ENCODE measurements around the gene ALOX5AP.

The ALOX5AP gene

GRCh38 chr13:30715372-30715756 is 20.0 kb upstream of the ALOX5AP start:
- DNase-seq, result no peak

GRCh38 chr13:30715837-30716236 is 19.5 kb upstream of the ALOX5AP start:
- no peak for DNase-seq

GRCh38 chr13:30718661-30719524 is 16.4 kb upstream of the ALOX5AP start:
- DNase-seq, result no peak

- DNase-seq, result no peak
These were observed 15.8 kb upstream of the ALOX5AP start for GRCh38 chr13:30719525-30719914.

- no peak for DNase-seq
These were observed 15.0 kb upstream of the ALOX5AP start for GRCh38 chr13:30720172-30720869.

- DNase-seq, result no peak
These were observed 13.4 kb upstream of the ALOX5AP start for GRCh38 chr13:30721936-30722335.

- no peak for DNase-seq
These were observed 13.0 kb upstream of the ALOX5AP start for GRCh38 chr13:30722361-30722760.

- DNase-seq, result no peak
These were observed 10.6 kb upstream of the ALOX5AP start for GRCh38 chr13:30724778-30725177.

GRCh38 chr13:30725326-30726085 is 9.8 kb upstream of the ALOX5AP start:
- no peak for DNase-seq

- no peak for DNase-seq
These were observed 9.2 kb upstream of the ALOX5AP start for GRCh38 chr13:30726192-30726591.

GRCh38 chr13:30727491-30728355 is 7.6 kb upstream of the ALOX5AP start:
- no peak for DNase-seq

GRCh38 chr13:30729801-30730200 is 5.5 kb upstream of the ALOX5AP start:
- DNase-seq, result no peak

GRCh38 chr13:30730526-30730925 is 4.8 kb upstream of the ALOX5AP start:
- no peak for DNase-seq

GRCh38 chr13:30731361-30732045 is 3.8 kb upstream of the ALOX5AP start:
- DNase-seq, result no peak

- no peak for DNase-seq
These were observed 3.3 kb upstream of the ALOX5AP start for GRCh38 chr13:30732046-30732390.

- DNase-seq, result no peak
These were observed 904 bp upstream of the ALOX5AP start for GRCh38 chr13:30734439-30734838.

GRCh38 chr13:30735872-30736175 is 481 bp downstream of the ALOX5AP start:
- DNase-seq, result no peak

- no peak for DNase-seq
These were observed 1.3 kb downstream of the ALOX5AP start for GRCh38 chr13:30736461-30737320.

GRCh38 chr13:30737511-30738337 is 2.4 kb downstream of the ALOX5AP start:
- DNase-seq, result no peak

- no peak for DNase-seq
These were observed 3.3 kb downstream of the ALOX5AP start for GRCh38 chr13:30738526-30739236.
